Fibroblast of skin of left quadriceps (primary cell): ENCODE results near the gene AQP5.

Experiments used
- DNase-seq, 2 experiments: peaks; one replicate each; pipeline ENCODE4 v3.0.0-alpha.2; 2013; ENCODE audit warnings: low read depth in 2 of 2

AQP5 gene

GRCh38 chr12:49961111-49961922 lies at the start of gene AQP5:
Gene AQP5, plus strand, starts transcription at chr12:49961872. Its CDS starts 146 bp downstream, at chr12:49962018.
- DNase-seq, result no peak

GRCh38 chr12:49912345-49913255 lies 49.1 kb upstream of the AQP5 start:
- DNase-seq, result no peak

GRCh38 chr12:49916129-49916919 lies 45.3 kb upstream of the AQP5 start:
- DNase-seq, result no peak

GRCh38 chr12:49917166-49917787 lies 44.4 kb upstream of the AQP5 start:
- DNase-seq, result no peak

GRCh38 chr12:49917788-49918173 lies 43.9 kb upstream of the AQP5 start:
- DNase-seq, result no peak

- no peak for DNase-seq
These were observed 41.3 kb upstream of the AQP5 start for GRCh38 chr12:49920241-49920914.

GRCh38 chr12:49920915-49921286 lies 40.8 kb upstream of the AQP5 start:
- no peak for DNase-seq

- no peak for DNase-seq
These were observed 40.4 kb upstream of the AQP5 start for GRCh38 chr12:49921299-49921698.

GRCh38 chr12:49921936-49922335 lies 39.7 kb upstream of the AQP5 start:
- DNase-seq, result no peak

GRCh38 chr12:49922349-49923034 lies 39.2 kb upstream of the AQP5 start:
- DNase-seq, result no peak

GRCh38 chr12:49923035-49923644 lies 38.5 kb upstream of the AQP5 start:
- DNase-seq, result no peak

GRCh38 chr12:49923880-49924556 lies 37.7 kb upstream of the AQP5 start:
- no peak for DNase-seq

- no peak for DNase-seq
These were observed 36.9 kb upstream of the AQP5 start for GRCh38 chr12:49924628-49925246.

- no peak for DNase-seq
These were observed 36.1 kb upstream of the AQP5 start for GRCh38 chr12:49925433-49926204.

GRCh38 chr12:49928471-49928870 lies 33.2 kb upstream of the AQP5 start:
- no peak for DNase-seq

GRCh38 chr12:49929581-49929980 lies 32.1 kb upstream of the AQP5 start:
- no peak for DNase-seq

GRCh38 chr12:49930515-49931288 lies 31.0 kb upstream of the AQP5 start:
- DNase-seq, result peak in 1 of 2 experiments; percentile 10
